Measurements from ENCODE around the gene SULF2.

Gene SULF2

DNA sequence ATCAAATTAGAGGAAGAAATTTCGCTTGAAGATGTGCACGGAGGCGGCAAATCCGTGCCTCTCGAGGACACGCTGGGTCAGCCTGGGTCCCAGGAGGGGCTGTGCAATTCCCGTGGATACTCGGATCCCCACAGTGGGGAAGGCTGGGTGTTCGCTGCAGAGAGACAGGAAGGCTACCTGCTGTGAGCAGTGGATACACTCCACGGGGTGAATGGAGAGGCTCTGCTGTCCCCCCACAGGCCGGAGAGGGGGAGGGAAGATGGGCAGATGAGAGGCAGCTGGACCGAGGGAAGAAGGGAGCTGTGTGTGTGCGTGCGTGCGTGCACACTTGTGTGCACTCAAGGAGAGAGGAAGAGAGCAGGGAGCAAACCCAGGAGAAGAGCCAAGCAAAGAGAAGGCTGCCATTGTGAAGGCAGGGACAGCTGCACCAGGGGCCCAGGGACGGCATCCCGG, 57.3 kb downstream of the SULF2 start:
- no peak for DNase-seq (ENCODE audit: low read depth in 1 of 2, low spot score in 1 of 2)
- TF ChIP-seq JUND (IDR thresholded peaks at IDR 0.05; ENCODE audit: low read depth): no peak
- in situ Hi-C loops (cut with HindIII; ENCODE audit: low pct_unique_long_range_greater_than_20kb, low sequenced_read_pairs): no loop called here

GRCh38 chr20:47727170-47727880, 58.0 kb downstream of the SULF2 start:
- TF ChIP-seq JUND (IDR thresholded peaks at IDR 0.05; ENCODE audit: low read depth): no peak
- in situ Hi-C loops (cut with HindIII; ENCODE audit: low pct_unique_long_range_greater_than_20kb, low sequenced_read_pairs): no loop called here
- no peak for DNase-seq (ENCODE audit: low read depth in 1 of 2, low spot score in 1 of 2)

DNA sequence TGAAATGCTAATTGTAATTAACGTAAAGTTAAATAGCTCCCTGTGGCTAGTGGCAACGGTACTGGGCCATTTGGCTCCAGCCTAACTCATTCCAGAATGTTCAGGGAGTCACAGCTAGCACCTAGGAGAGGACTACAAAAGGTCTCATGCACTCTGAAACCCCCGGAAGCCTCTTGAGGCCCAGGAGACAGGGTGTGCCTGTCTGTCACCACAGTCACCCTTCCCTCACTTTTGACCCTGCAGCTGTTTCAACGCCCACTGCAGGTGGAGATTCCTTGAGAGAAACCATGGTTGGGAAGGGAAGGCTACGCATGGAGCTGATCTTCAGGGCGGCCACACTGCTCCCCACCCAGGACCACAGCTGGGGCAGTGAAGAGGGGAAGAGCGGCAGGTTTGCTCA, 58.6 kb downstream of the SULF2 start:
- in situ Hi-C loops (cut with HindIII; ENCODE audit: low pct_unique_long_range_greater_than_20kb, low sequenced_read_pairs): no loop called here
- DNase-seq (ENCODE audit: low read depth in 1 of 2, low spot score in 1 of 2): no peak
- TF ChIP-seq JUND (IDR thresholded peaks at IDR 0.05; ENCODE audit: low read depth): no peak

DNA sequence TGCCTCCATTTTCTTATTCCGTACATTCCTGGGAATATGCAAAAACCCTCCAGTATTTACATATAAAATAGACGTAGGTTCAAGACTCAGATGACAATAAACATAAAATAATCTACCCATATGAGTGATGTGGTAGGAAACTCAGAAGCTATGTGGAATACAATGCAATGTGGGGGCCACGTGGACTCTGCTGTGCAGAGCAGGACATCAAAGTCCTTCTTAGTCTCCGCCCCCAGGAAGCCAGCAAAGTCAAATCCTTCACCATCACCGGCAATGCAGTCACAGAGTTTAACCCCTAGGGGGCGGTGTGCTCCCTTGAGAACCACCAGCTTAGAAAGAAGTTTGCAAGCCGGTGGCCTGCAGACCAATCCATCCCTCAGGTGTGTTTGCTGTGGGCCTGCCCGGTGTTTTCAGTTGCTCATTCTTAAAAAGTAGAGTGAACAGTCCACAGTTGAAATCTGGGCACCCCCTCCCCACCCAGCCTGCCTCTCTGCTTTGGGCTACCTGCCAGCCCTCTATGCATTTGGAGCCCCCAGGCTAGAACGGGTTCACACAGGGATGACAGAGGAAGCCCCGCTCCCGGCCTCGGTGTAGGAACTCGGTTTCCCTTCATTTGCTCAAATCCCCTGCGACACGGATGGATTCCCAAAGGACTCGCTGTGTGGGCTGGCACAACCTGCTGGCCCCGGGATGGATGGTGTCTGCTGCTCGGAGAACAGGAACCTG, 59.9 kb downstream of the SULF2 start:
- DNase-seq (ENCODE audit: low read depth in 1 of 2, low spot score in 1 of 2): peak; percentile 79 to 92
- in situ Hi-C loops (cut with HindIII; ENCODE audit: low pct_unique_long_range_greater_than_20kb, low sequenced_read_pairs): no loop called here
- TF ChIP-seq JUND (IDR thresholded peaks at IDR 0.05; ENCODE audit: low read depth): no peak

- no peak for DNase-seq (ENCODE audit: low read depth in 1 of 2, low spot score in 1 of 2)
- in situ Hi-C loops (cut with HindIII; ENCODE audit: low pct_unique_long_range_greater_than_20kb, low sequenced_read_pairs): no loop called here
Measured at GRCh38 chr20:47724910-47725247, 60.4 kb downstream of the SULF2 start.

DNA sequence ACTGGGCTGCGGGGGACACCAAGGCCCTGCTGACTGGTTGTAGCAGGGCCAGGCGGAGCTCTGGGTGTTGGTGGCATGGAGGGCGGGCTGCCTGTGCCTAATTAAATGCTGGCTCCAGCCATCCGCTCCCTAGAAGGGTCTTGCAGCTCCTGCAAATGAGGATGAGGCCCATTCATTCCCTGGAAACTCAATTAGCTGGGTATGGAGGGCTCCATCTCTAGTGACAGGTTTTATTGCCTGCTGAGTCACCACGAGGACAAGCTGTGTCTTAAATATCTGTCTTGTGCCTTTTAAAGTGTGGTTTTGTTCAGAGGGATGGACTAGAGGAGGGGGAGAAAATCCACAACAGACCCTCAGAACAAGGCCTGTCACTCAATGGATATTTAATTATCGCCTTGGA, 60.9 kb downstream of the SULF2 start:
- in situ Hi-C loops (cut with HindIII; ENCODE audit: low pct_unique_long_range_greater_than_20kb, low sequenced_read_pairs): no loop called here
- no peak for TF ChIP-seq JUND (IDR thresholded peaks at IDR 0.05; ENCODE audit: low read depth)
- DNase-seq (ENCODE audit: low read depth in 1 of 2, low spot score in 1 of 2): no peak

More at GRCh38 chr20:47724910-47725247, 60.4 kb downstream of the SULF2 start:
- no peak for TF ChIP-seq JUND (IDR thresholded peaks at IDR 0.05; ENCODE audit: low read depth)

DNA sequence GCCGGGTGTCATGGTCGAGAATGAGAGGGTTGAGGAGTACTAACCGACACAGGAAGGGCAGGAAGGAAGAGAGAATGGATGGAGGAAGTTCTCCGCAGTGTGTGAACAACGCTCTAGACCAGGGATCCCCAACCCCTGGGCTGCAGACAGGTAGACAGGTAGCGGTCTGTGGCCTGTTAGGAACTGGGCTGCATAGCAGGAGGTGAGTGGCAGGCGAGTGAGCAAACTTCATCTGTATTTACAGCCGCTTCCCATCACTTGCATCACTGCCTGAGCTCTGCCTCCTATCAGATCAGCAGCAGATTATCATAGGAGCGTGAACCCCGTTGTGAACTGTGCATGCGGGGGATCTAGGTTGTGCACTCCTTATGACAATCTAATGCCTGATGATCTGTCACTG, 62.0 kb downstream of the SULF2 start:
- no peak for TF ChIP-seq JUND (IDR thresholded peaks at IDR 0.05; ENCODE audit: low read depth)
- in situ Hi-C loops (cut with HindIII; ENCODE audit: low pct_unique_long_range_greater_than_20kb, low sequenced_read_pairs): no loop called here
- no peak for DNase-seq (ENCODE audit: low read depth in 1 of 2, low spot score in 1 of 2)

DNA sequence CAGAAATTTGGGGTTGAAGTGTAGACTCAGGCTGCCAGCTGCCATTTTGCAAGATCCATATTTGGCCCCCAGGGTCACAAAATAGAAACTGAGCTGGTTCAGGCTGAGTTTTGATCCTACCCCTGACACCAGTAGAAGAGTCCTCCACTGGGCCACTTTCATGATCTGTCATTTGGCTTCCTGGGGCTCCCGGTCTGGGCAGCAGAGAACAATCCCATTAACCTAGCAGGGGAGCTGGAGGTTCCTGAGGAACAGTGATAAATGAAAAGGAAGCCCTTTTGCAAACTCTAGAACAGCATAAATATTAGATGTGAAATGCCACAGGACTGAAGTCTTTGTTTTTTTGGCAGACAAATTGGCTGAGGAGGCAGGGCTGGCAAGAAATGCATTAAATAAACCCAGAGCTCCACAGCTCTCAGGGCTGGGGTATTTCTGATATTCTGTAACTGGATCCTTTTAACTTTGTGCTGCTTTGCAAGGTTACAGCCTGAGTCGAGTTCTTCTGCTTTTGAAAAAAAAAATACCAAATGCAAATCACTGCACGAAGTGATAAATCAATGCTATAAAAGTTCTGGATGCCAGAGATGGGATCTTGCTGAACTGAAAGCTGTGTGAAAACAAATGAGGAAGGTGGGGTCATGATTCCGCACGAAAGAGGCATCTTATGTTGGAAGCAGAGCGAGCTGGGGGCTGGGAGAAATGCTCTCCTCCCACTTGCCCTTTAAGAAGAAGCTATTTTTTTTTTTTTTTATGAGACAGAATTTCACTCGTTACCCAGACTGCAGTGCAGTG, 64.4 kb downstream of the SULF2 start:
- in situ Hi-C loops (cut with HindIII; ENCODE audit: low pct_unique_long_range_greater_than_20kb, low sequenced_read_pairs): no loop called here
- no peak for DNase-seq (ENCODE audit: low read depth in 1 of 2, low spot score in 1 of 2)
- no peak for TF ChIP-seq JUND (IDR thresholded peaks at IDR 0.05; ENCODE audit: low read depth)

- in situ Hi-C loops (cut with HindIII; ENCODE audit: low pct_unique_long_range_greater_than_20kb, low sequenced_read_pairs): no loop called here
- TF ChIP-seq JUND (IDR thresholded peaks at IDR 0.05; ENCODE audit: low read depth): no peak
- no peak for DNase-seq (ENCODE audit: low read depth in 1 of 2, low spot score in 1 of 2)
Measured at GRCh38 chr20:47719625-47720024, 65.7 kb downstream of the SULF2 start.

DNA sequence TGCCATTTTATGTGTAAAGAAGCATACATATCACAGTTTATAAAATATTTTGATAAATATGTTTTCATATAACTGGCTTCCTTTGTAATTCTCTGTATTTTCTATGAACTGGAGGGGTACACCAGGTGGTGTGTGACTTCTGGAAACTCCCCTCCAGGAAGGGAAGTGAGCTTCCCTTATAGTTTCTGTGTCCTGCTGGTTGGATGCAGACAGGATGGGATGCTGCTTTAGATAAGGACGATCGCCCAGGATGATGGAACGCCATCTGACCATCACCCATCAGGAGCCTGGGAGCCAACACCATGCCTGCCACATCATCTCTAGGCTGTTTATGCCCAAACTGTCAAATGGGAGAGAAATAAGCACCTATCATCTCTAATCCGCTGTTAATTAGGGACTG, 66.1 kb downstream of the SULF2 start:
- in situ Hi-C loops (cut with HindIII; ENCODE audit: low pct_unique_long_range_greater_than_20kb, low sequenced_read_pairs): no loop called here
- DNase-seq (ENCODE audit: low read depth in 1 of 2, low spot score in 1 of 2): no peak
- TF ChIP-seq JUND (IDR thresholded peaks at IDR 0.05; ENCODE audit: low read depth): no peak

- no peak for DNase-seq (ENCODE audit: low read depth in 1 of 2, low spot score in 1 of 2)
- TF ChIP-seq JUND (IDR thresholded peaks at IDR 0.05; ENCODE audit: low read depth): no peak
Measured at GRCh38 chr20:47718398-47718797, 66.9 kb downstream of the SULF2 start.

GRCh38 chr20:47717421-47717820, 67.9 kb downstream of the SULF2 start:
- DNase-seq (ENCODE audit: low read depth in 1 of 2, low spot score in 1 of 2): no peak
- no peak for TF ChIP-seq JUND (IDR thresholded peaks at IDR 0.05; ENCODE audit: low read depth)
- in situ Hi-C loops (cut with HindIII; ENCODE audit: low pct_unique_long_range_greater_than_20kb, low sequenced_read_pairs): no loop called here

More at GRCh38 chr20:47718398-47718797, 66.9 kb downstream of the SULF2 start:
- in situ Hi-C loops (cut with HindIII; ENCODE audit: low pct_unique_long_range_greater_than_20kb, low sequenced_read_pairs): no loop called here

All from T47D (cell line).